Ishikawa (cell line): ENCODE results near the gene HCFC1R1.

Experiments used
- TEAD4 ChIP-seq: IDR thresholded peaks from 2 replicates; pipeline ENCODE4 v1.6.1; 2012
- TF ChIP-seq, protein P1 (sequence below): IDR thresholded peaks from 2 replicates; pipeline ENCODE4 v1.6.1; 2012

DNA sequence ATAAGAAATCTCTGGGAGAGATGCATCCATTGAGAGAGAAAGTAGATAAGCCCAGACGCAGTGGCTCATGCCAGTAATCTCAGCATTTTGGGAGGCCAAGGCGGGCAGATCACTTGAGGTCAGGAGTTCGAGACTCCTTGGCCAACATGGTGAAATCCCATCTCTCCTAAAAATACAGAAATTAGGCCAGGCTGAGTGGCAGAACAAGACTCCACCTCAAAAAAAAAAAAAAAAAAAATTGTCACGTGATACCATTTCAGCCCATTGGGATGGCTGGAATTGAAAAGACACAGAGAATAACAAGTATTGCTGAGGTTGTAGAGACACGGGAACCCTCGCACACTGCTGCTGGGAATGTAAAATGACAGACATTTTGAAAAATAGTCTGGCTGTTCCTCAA lies 38.8 kb upstream of the HCFC1R1 start:
- TF ChIP-seq TEAD4 = no peak
- TF ChIP-seq, protein P1, sequence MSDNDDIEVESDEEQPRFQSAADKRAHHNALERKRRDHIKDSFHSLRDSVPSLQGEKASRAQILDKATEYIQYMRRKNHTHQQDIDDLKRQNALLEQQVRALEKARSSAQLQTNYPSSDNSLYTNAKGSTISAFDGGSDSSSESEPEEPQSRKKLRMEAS = no peak
